ENCODE data around the gene ENTHD1. TPM values are rescaled to one million over a fixed set of nuclear protein-coding genes. Genes with fewer than 3 reads are reported as not detected.

Gene ENTHD1
- total and polyA plus RNA-seq, 2 of the 4 experiments (the other 2 are of a cell fraction): not detected

DNA sequence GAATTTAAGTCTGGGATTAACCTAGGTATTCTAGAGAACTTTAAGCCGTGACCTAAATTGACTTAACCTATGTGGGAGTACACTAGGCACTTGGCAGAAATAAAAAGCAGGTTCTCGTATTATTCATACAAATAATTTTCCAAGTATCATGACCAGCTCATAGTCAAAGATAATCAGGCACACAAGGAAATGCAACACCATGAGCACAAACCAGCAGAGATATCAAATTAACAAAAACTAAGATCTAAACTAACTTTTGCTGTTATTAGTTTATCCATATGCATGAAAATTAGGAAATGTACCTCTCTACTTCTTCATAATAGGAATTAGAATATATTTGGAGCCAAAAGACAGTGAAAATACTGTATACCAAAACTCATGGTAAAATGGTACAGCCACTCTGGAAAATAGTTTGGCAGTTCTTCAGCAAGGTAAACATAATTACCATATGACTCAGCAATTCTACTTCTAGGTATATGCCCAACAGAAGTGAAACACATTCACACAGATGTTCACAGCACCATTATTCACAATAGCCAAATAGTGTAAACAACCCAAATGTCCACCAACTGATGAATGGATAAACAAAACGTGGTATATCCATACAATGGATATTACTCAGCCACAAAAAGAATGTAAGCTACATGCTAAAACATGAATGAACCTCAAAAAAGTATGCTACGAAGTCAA lies 154.1 kb downstream of the ENTHD1 start:
- Histone ChIP-seq H3K4me3 (ENCODE audit: insufficient read depth, low read depth, low read length) (no peak overlapping the region), H2BK15ac (ENCODE audit: low read depth, low read length) (no peak overlapping the region), H3K79me1 (ENCODE audit: low read depth in 1 of 2, low read length in 2 of 2) (no peaks in the 10 kb centered on the region), H4K8ac (ENCODE audit: low read depth in 2 of 2, low read length in 2 of 2) (no peak overlapping the region), H3K4me2 (ENCODE audit: low read depth, low read length) (no peak overlapping the region), H3K9ac (ENCODE audit: low read depth, low read length) (no peak overlapping the region), H2BK20ac (ENCODE audit: low read depth, low read length) (no peak overlapping the region; the same call in 1 of the 2 replicates), H3K14ac (replicated peaks; ENCODE audit: low read depth, low read length) (no peak overlapping the region), H3K27ac (ENCODE audit: insufficient read depth, low read length) (no peak overlapping the region), H4K20me1 (ENCODE audit: insufficient read depth, low read length) (no peaks in the 10 kb centered on the region), H3K27me3 (ENCODE audit: control insufficient read depth, insufficient read depth, low read length) (peaks cover 21% of the 10 kb centered on the region), H3K18ac (ENCODE audit: low read depth, low read length) (0 out of 2 replicates have a peak overlapping the region, but pooled peaks have one; percentile 13), H3K36me3 (ENCODE audit: control insufficient read depth, insufficient read depth, low read length) (no peaks in the 10 kb centered on the region), H4K5ac (ENCODE audit: low read depth, low read length) (no peak overlapping the region), H4K91ac (ENCODE audit: insufficient read depth, low read depth, low read length) (no peak overlapping the region), H2BK5ac (ENCODE audit: low read depth, low read length, poor library complexity, severe bottlenecking) (no peak overlapping the region), H3K23ac (ENCODE audit: low read depth, low read length) (no peak overlapping the region), H2BK120ac (ENCODE audit: low read depth, low read length) (no peak overlapping the region), H3K9me3 (ENCODE audit: control insufficient read depth, insufficient read depth, low read length) (0 out of 2 replicates have a peak, but pooled peaks cover 2% of the 10 kb centered on the region), H2AK9ac (replicated peaks; ENCODE audit: low read depth, low read length, poor library complexity) (no peak overlapping the region), H3K9me1 (ENCODE audit: insufficient read depth, low read length) (peaks cover 3% of the 10 kb centered on the region; the same call in 1 of the 2 replicates), H3K4me1 (ENCODE audit: control insufficient read depth, insufficient read depth, low read length) (no peaks in the 10 kb centered on the region; the same call in 1 of the 2 replicates), H2AFZ (replicated peaks; ENCODE audit: low read length, poor library complexity) (no peak overlapping the region), H3K56ac (ENCODE audit: extremely low read depth, insufficient read depth, low read length) (no peak overlapping the region), H3K4ac (ENCODE audit: low read depth, low read length) (no peak overlapping the region), H2AK5ac (ENCODE audit: low read depth, low read length) (no peak overlapping the region)
- intact Hi-C loops (cut with micrococcal nuclease) (no loop called here), in situ Hi-C loops (cut with MboI; ENCODE audit: low sequenced_read_pairs) (no loop called here), dilution Hi-C loops (cut with HindIII; ENCODE audit: low sequenced_read_pairs, unreplicated experiment) (no loop called here)
- ATAC-seq (ENCODE audit: low read depth) (no peak), DNase-seq (peak; percentile 3)
- BruUV-seq (replicated peaks): no TSS peak
- WGBS, 2 experiments (ENCODE audit: extremely low coverage in 2 of 2, insufficient read length in 1 of 2): no CpG with 5 or more reads among the region's 4 CpGs
- ChIA-PET POLR2A (ENCODE audit: unreplicated experiment) (no interaction called here), CTCF (no interaction called here)
- TF ChIP-seq NFE2L2 (IDR thresholded peaks at IDR 0.05; ENCODE audit: low read depth, low read length): peak; percentile 77
- TF ChIP-seq FOS (IDR thresholded peaks at IDR 0.05; ENCODE audit: low read depth, low read length): no peak
- TF ChIP-seq MAZ (IDR thresholded peaks at IDR 0.05; ENCODE audit: borderline replicate concordance, low read depth, low read length): no peak
- no peak for TF ChIP-seq MXI1 (IDR thresholded peaks at IDR 0.05; ENCODE audit: borderline replicate concordance, low read depth, low read length)
- no peak for TF ChIP-seq RCOR1 (IDR thresholded peaks at IDR 0.05; ENCODE audit: insufficient replicate concordance, low read length)
- no peak for TF ChIP-seq CEBPB (IDR thresholded peaks at IDR 0.05; ENCODE audit: low read depth, low read length)
- TF ChIP-seq CHD1 (IDR thresholded peaks at IDR 0.05; ENCODE audit: low read depth, low read length): no peak
- TF ChIP-seq MAFK (IDR thresholded peaks at IDR 0.05; ENCODE audit: low read depth, low read length): peak; percentile 56
